ENCODE data around the gene RB1. TPM values are rescaled to one million over a fixed set of nuclear protein-coding genes. Genes with fewer than 3 reads are reported as not detected.

Gene RB1
- total RNA-seq, 1 experiment from 2014 or later: 36.7 TPM

- no peaks in the 10 kb centered on the region for H3K4me1 ChIP-seq (ENCODE audit: control insufficient read depth in 1 of 2, insufficient read depth in 2 of 2, low read length in 2 of 2)
- H3K4me3 ChIP-seq (replicated peaks in 1 of 2; ENCODE audit: low read depth in 1 of 2, low read length in 2 of 2): no peak overlapping the region
- no peaks in the 10 kb centered on the region for H3K79me2 ChIP-seq (ENCODE audit: insufficient read depth, low read length)
- ChIA-PET RAD21 (ENCODE audit: low non-redundant PET in 1 of 2, low total read pairs in 2 of 2, uncharacterized antibody in 2 of 2, unreplicated experiment in 2 of 2) (no interaction called here), CTCF (no interaction called here), POLR2A (no interaction called here)
- no peaks in the 10 kb centered on the region for H4K20me1 ChIP-seq (ENCODE audit: insufficient read depth)
- TF ChIP-seq POLR2AphosphoS5 (IDR thresholded peaks at IDR 0.05; ENCODE audit: low read depth, low read length): no peak
- no peak for TF ChIP-seq SP1 (IDR thresholded peaks at IDR 0.05; ENCODE audit: low read depth)
- no peak for TF ChIP-seq REST (IDR thresholded peaks at IDR 0.05; ENCODE audit: low read depth)
- no peak for TF ChIP-seq MAX (IDR thresholded peaks at IDR 0.05)
- no peak for TF ChIP-seq SRF (IDR thresholded peaks at IDR 0.05; ENCODE audit: low read depth)
- no peak for TF ChIP-seq CEBPB (IDR thresholded peaks at IDR 0.05; ENCODE audit: low read depth)
- TF ChIP-seq SIN3A (IDR thresholded peaks at IDR 0.05; ENCODE audit: low read depth): no peak
- no peak for TF ChIP-seq CBX3 (IDR thresholded peaks at IDR 0.05; ENCODE audit: low read depth)
- TF ChIP-seq ELF1 (IDR thresholded peaks at IDR 0.05; ENCODE audit: borderline replicate concordance, low read depth): no peak
- no peak for TF ChIP-seq TCF7L2 (IDR thresholded peaks at IDR 0.05; ENCODE audit: borderline replicate concordance, extremely low read depth, insufficient read depth, insufficient read length)
- TF ChIP-seq EZH2 (IDR thresholded peaks at IDR 0.05): no peak
- TF ChIP-seq ZNF274 (IDR thresholded peaks at IDR 0.05; ENCODE audit: low read depth, low read length): no peak
- TF ChIP-seq RAD21 (IDR thresholded peaks at IDR 0.05; ENCODE audit: low read depth): no peak
- no peak for TF ChIP-seq POLR2A (IDR thresholded peaks at IDR 0.05; ENCODE audit: borderline replicate concordance, extremely low read depth, insufficient read depth, insufficient read length)
- ATAC-seq: no peak
- H3K9me3 ChIP-seq (ENCODE audit: control insufficient read depth in 1 of 2, insufficient read depth in 1 of 2, low read depth in 1 of 2, low read length in 2 of 2): no peaks in the 10 kb centered on the region
- no peaks in the 10 kb centered on the region for H3K27me3 ChIP-seq (ENCODE audit: insufficient read depth, low read length)
- no peaks in the 10 kb centered on the region for H3K36me3 ChIP-seq (ENCODE audit: control insufficient read depth in 1 of 2, insufficient read depth in 2 of 2, low read length in 2 of 2)
- H2AFZ ChIP-seq (ENCODE audit: low read depth, low read length, poor library complexity, severe bottlenecking): no peak overlapping the region
- intact Hi-C loops (cut with micrococcal nuclease): no loop called here
- BruUV-seq (replicated peaks): no TSS peak
- no peak overlapping the region for H3K27ac ChIP-seq (ENCODE audit: low read depth, low read length)
- no peaks in the 10 kb centered on the region for H3K9me2 ChIP-seq (ENCODE audit: insufficient read depth)
- H3K4me2 ChIP-seq (ENCODE audit: low read length): no peak overlapping the region
- no peak overlapping the region for H3K9ac ChIP-seq (ENCODE audit: low read length)
- DNase-seq (ENCODE audit: low read depth, low spot score): no peak
Observed at GRCh38 chr13:48424212-48424611, 120.7 kb downstream of the RB1 start.
